AG09319 (cell line): ENCODE data around the gene KANK2.

Experiments
- DNase-seq: peaks from one replicate; pipeline ENCODE4 v3.0.0-alpha.2; 2010; ENCODE audit warnings: low read depth; ENCODE audit errors: extremely low read depth
- CTCF ChIP-seq: IDR thresholded peaks from 2 replicates; pipeline ENCODE4 v1.5.1; 2011; ENCODE audit warnings: low read depth, mild to moderate bottlenecking, inconsistent platforms, low read length, moderate library complexity

KANK2 gene

DNA sequence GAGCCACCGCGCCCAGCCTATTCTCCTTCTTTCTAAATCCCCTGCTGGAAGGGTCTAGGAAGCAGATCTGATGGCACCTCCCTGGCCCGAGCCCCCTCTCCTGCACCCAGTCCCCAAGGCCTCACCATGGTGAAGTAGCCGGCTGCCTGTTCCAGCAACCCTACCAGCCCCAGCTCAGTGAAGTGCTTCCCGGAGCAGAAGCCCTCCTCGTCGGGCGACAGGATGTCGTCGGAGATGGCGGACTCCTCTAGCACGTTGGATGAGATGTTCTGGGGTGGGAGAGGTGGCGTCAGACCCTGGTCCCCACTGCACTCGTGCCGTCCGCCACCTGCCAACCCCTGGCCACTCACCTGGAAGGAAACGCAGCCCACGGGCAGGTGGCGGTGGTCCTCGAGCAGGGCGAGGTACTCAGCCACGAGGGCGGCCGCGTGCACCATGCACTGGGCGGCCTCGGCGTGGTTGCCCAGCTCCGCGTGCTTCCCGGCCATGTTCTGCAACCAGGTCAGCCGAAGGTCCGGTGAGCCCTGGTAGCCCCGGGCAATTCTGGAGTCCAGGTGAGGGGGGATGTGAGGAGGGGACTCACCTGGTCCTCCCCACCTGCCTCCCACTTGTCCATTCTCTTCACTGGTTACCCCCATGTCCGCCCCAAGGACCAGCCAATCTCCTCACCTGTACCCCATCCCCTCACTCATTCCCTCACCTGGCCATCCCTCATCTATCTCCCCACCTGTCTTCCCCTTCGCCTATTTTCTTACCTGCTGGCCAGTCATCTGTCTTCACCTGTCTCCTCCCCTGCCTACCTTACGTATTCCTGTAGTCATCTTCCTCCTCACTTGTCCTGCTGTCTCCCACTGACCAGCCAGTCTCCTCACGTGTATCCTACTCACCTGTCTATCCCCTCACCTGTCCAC lies 11.5 kb upstream of the KANK2 start:
- TF ChIP-seq CTCF, result no peak
- DNase-seq, result no peak

DNA sequence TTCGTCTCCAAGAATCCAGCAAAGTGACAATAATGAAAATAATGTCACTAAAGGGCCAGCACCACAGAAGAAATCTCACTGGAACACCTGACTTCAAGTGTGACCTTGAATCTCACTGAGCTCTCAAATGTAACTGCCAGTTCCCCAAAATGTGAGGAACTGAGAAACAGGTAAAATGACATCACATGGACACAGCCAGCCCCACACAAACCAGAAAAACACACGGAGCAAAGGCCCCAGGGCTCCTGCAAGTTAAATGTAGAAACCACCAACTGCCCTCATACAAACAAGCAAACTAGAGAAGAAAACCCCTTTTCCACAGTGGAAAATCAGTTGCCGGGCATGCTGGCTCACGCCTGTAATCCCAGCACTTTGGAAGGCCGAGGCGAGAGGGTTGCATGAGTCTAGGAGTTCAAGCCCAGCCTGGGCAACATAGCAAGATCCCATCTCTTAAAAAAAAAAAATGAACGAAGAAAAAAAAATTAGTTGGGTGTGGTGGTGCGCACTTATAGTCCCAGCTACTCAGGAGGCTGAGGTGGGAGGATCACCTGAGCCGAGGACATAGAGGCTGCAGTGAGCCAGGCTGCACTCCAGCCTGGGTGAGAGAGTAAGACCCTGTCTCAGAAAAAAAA lies 8.7 kb upstream of the KANK2 start:
- TF ChIP-seq CTCF, result no peak
- no peak for DNase-seq

DNA sequence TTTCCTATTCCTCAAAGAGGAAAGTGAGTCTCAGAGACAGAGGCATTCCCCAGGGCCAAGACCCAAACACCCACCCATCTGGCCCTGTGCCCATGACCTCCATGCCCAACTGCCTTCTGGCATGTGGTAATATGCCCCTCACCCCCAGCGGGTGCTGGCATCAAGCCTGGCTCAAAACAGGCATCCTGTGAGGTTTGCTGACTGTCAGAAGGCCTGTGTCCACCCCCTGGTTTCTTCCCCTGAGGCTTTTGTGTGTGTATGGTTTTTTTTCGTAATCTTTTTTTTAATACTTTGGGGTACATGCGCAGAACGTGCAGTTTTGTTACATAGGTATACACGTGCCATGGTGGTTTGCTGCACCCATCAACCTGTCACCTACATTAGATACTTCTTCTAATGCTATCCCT lies 7.6 kb upstream of the KANK2 start:
- DNase-seq, result no peak
- TF ChIP-seq CTCF, result no peak

GRCh38 chr19:11204076-11204602 lies 6.8 kb upstream of the KANK2 start:
- TF ChIP-seq CTCF, result no peak
- no peak for DNase-seq

GRCh38 chr19:11203194-11204075 lies 6.1 kb upstream of the KANK2 start:
- peak; percentile 90 for TF ChIP-seq CTCF
- DNase-seq, result peak; percentile 55

DNA sequence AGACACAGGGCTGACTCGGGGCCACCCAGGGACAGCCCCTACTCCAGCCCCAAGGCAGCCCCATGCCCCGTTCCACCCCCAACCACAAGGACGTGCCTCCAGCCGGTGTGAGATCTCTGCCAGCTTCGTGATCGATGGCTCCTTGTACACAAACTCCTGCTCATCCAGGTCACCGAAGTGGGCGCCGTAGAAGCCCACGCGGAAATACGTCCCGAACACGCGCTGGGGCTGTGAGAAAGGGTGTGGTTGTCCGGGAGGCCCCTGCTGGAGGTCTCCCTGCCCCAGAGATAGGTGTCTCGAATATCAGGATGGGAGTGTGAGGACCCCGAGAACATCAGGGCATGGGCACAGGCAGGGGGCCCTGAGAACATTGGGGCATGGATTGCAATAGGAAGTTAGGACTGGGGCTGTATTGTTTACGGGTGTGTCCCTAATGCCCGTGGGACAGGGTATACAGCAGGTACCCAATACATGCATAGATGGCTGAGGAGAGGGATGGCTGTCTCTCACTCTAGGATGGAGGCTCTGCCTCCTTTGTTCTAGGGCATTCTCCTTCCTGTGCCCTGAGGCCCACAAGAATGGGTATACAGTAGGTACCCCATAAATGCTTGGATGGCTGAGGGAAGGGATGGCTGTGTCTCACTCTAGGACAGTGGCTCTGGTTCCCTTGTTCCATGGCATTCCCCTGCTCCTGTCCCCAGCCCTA lies 5.3 kb upstream of the KANK2 start:
- no peak for DNase-seq
- no peak for TF ChIP-seq CTCF
